ENCODE measurements around the gene SPIB.
"Not testable (repeated sequence)": the region's sequence is repeated elsewhere in the genome, so short reads cannot be mapped to it uniquely, and the experiment has no call there.

DNA sequence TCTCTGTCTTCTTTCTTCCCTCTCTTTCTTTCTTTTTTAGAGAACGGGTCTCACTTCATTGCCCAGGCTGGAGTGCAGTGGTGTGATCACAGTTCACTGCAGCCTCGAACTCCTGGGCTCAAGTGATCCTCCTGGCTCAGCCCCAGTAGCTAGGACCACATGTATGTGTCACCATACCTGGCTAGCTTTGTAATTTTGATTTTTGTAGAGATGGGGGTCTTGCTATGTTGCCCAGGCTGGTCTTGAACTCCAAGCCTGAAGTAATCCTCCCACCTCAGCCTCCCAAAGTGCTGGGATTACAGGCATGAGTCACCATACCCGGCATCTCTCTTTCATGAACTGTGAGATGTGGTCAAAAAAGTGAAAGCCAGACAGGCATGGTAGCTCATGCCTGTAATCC lies 54.6 kb downstream of the SPIB start:
- TF ChIP-seq POLR2A (IDR thresholded peaks at IDR 0.05; ENCODE audit: low read depth, low read length); CTCF (conservative IDR thresholded peaks at IDR 0.05; ENCODE audit: low read depth, low read length): not testable (repeated sequence)
